Dendritic cell treated with granulocyte-macrophage colony-stimulating factor and Interleukin-4, amounts not matched to agents 40 ng/mL and 50 ng/mL, for 4 days (primary cell): Measurements from ENCODE around the gene HELZ2.
"Not testable (repeated sequence)": the region's sequence is repeated elsewhere in the genome, so short reads cannot be mapped to it uniquely, and the experiment has no call there.

Experiments used
- H3K27ac Mint-ChIP-seq: one replicate; pipeline ENCODE4 v1.8.0; 2022; ENCODE audit warnings: mild to moderate bottlenecking, mixed read lengths
- H3K27me3 Mint-ChIP-seq: one replicate; pipeline ENCODE4 v1.8.0; 2022; ENCODE audit warnings: mild to moderate bottlenecking, mixed read lengths
- H3K36me3 Mint-ChIP-seq: one replicate; pipeline ENCODE4 v1.8.0; 2022; ENCODE audit warnings: low read depth, mixed read lengths
- H3K4me1 Mint-ChIP-seq: one replicate; pipeline ENCODE4 v1.8.0; 2022; ENCODE audit warnings: low read depth, mixed read lengths
- H3K4me3 Mint-ChIP-seq: one replicate; pipeline ENCODE4 v1.8.0; 2022; ENCODE audit warnings: mild to moderate bottlenecking, moderate library complexity, mixed read lengths
- H3K9me3 Mint-ChIP-seq: one replicate; pipeline ENCODE4 v1.8.0; 2022; ENCODE audit warnings: mixed read lengths
- intact Hi-C: fragments of 100-400 bp; cut with micrococcal nuclease; formaldehyde crosslinking; loops from one replicate; pipeline ENCODE4 v1.15.0; 2022

The HELZ2 gene

GRCh38 chr20:63578224-63579016, 4.4 kb upstream of the HELZ2 start:
- Mint-ChIP-seq H3K36me3 (peaks cover 4% of the 10 kb centered on the region), H3K27ac (no peak overlapping the region), H3K27me3 (peaks cover 77% of the 10 kb centered on the region), H3K4me1 (peaks cover 14% of the 10 kb centered on the region), H3K4me3 (no peak overlapping the region), H3K9me3 (no peaks in the 10 kb centered on the region)
- intact Hi-C loops: no loop called here

- peaks cover 14% of the 10 kb centered on the region for H3K4me1 Mint-ChIP-seq
- peaks cover 74% of the 10 kb centered on the region for H3K27me3 Mint-ChIP-seq
- no peak overlapping the region for H3K27ac Mint-ChIP-seq
- peaks cover 5% of the 10 kb centered on the region for H3K36me3 Mint-ChIP-seq
- no peaks in the 10 kb centered on the region for H3K9me3 Mint-ChIP-seq
- no peak overlapping the region for H3K4me3 Mint-ChIP-seq
- intact Hi-C loops: no loop called here
Measured at GRCh38 chr20:63577317-63577894, 3.4 kb upstream of the HELZ2 start.

GRCh38 chr20:63576311-63576710, 2.3 kb upstream of the HELZ2 start:
- intact Hi-C loops: no loop called here
- Mint-ChIP-seq H3K4me3 (no peak overlapping the region), H3K36me3 (peaks cover 5% of the 10 kb centered on the region), H3K27me3 (peaks cover 76% of the 10 kb centered on the region), H3K27ac (no peak overlapping the region), H3K9me3 (no peaks in the 10 kb centered on the region), H3K4me1 (peaks cover 14% of the 10 kb centered on the region)

GRCh38 chr20:63574829-63575743, 1.0 kb upstream of the HELZ2 start:
- H3K36me3 Mint-ChIP-seq: peaks cover 8% of the 10 kb centered on the region
- peaks cover 11% of the 10 kb centered on the region for H3K4me1 Mint-ChIP-seq
- peak overlapping the region; percentile 85 for H3K27ac Mint-ChIP-seq
- H3K9me3 Mint-ChIP-seq: no peaks in the 10 kb centered on the region
- H3K4me3 Mint-ChIP-seq: no peak overlapping the region
- intact Hi-C loops: no loop called here
- H3K27me3 Mint-ChIP-seq: peaks cover 72% of the 10 kb centered on the region

- H3K27me3 Mint-ChIP-seq: peaks cover 70% of the 10 kb centered on the region
- no peaks in the 10 kb centered on the region for H3K9me3 Mint-ChIP-seq
- peaks cover 18% of the 10 kb centered on the region for H3K4me1 Mint-ChIP-seq
- H3K4me3 Mint-ChIP-seq: peak overlapping the region; percentile 86
- intact Hi-C loops: no loop called here
- H3K27ac Mint-ChIP-seq: peak overlapping the region; percentile 85
- H3K36me3 Mint-ChIP-seq: peaks cover 22% of the 10 kb centered on the region
Measured at GRCh38 chr20:63573647-63574131, 350 bp downstream of the HELZ2 start.

- intact Hi-C loops: no loop called here
- H3K27ac Mint-ChIP-seq: peak overlapping the region; percentile 85
- H3K4me3 Mint-ChIP-seq: peak overlapping the region; percentile 86
Measured at GRCh38 chr20:63572788-63573646, 1.0 kb downstream of the HELZ2 start.

GRCh38 chr20:63572071-63572787, 1.8 kb downstream of the HELZ2 start:
- Mint-ChIP-seq H3K27ac (no peak overlapping the region), H3K27me3 (peaks cover 57% of the 10 kb centered on the region), H3K9me3 (no peaks in the 10 kb centered on the region), H3K4me1 (peaks cover 31% of the 10 kb centered on the region), H3K36me3 (peaks cover 25% of the 10 kb centered on the region), H3K4me3 (no peak overlapping the region)
- intact Hi-C loops: no loop called here

More at GRCh38 chr20:63572788-63573646, 1.0 kb downstream of the HELZ2 start:
- H3K27me3 Mint-ChIP-seq: peaks cover 64% of the 10 kb centered on the region
- peaks cover 23% of the 10 kb centered on the region for H3K4me1 Mint-ChIP-seq
- no peaks in the 10 kb centered on the region for H3K9me3 Mint-ChIP-seq
- peaks cover 22% of the 10 kb centered on the region for H3K36me3 Mint-ChIP-seq

GRCh38 chr20:63571087-63571478, 3.0 kb downstream of the HELZ2 start:
- Mint-ChIP-seq H3K27me3 (peaks cover 52% of the 10 kb centered on the region), H3K4me1 (peaks cover 36% of the 10 kb centered on the region), H3K36me3 (peaks cover 32% of the 10 kb centered on the region)
- H3K9me3 Mint-ChIP-seq, H3K27ac Mint-ChIP-seq, intact Hi-C loops, H3K4me3 Mint-ChIP-seq: not testable (repeated sequence)

GRCh38 chr20:63570281-63571086, 3.6 kb downstream of the HELZ2 start:
- no peak overlapping the region for H3K4me3 Mint-ChIP-seq
- H3K27ac Mint-ChIP-seq: no peak overlapping the region
- H3K9me3 Mint-ChIP-seq: no peaks in the 10 kb centered on the region
- H3K27me3 Mint-ChIP-seq: peaks cover 51% of the 10 kb centered on the region
- intact Hi-C loops: no loop called here
- peaks cover 36% of the 10 kb centered on the region for H3K4me1 Mint-ChIP-seq
- peaks cover 38% of the 10 kb centered on the region for H3K36me3 Mint-ChIP-seq

- peaks cover 58% of the 10 kb centered on the region for H3K27me3 Mint-ChIP-seq
- H3K4me1 Mint-ChIP-seq: peaks cover 36% of the 10 kb centered on the region
- H3K9me3 Mint-ChIP-seq: no peaks in the 10 kb centered on the region
- H3K27ac Mint-ChIP-seq: peak overlapping the region; percentile 89
- H3K36me3 Mint-ChIP-seq: peaks cover 50% of the 10 kb centered on the region
- intact Hi-C loops: loop anchor here (5.0 kb wide), 1 partner anchor 43 kb away; no protein-coding TSS in a partner anchor
- peak overlapping the region; percentile 64 for H3K4me3 Mint-ChIP-seq
Measured at GRCh38 chr20:63568986-63569949, 4.8 kb downstream of the HELZ2 start.
